MM.1S (cell line): ENCODE measurements around the gene COPZ1.

Experiments
- DNase-seq: peaks from one replicate; pipeline ENCODE4 v3.0.0-alpha.2; 2015
- H2AFZ ChIP-seq: fragments of 300-600 bp; sonication (generic); 2 replicates; pipeline ENCODE4 v1.6.0; 2016; ENCODE audit warnings: antibody characterized with exemption, low read length
- H3F3A ChIP-seq: fragments of 300-600 bp; sonication (generic); 2 replicates; pipeline ENCODE4 v1.6.1; 2016; ENCODE audit warnings: mild to moderate bottlenecking, antibody characterized with exemption, low read length, moderate library complexity, mixed read lengths; ENCODE audit not compliant: insufficient read depth
- H3K27ac ChIP-seq: fragments of 300-600 bp; sonication (generic); 2 replicates; pipeline ENCODE4 v1.5.1; 2016; ENCODE audit warnings: mild to moderate bottlenecking, low read length
- H3K27me3 ChIP-seq: fragments of 300-600 bp; sonication (generic); replicated peaks from 2 replicates; pipeline ENCODE4 v1.6.0; 2016; ENCODE audit warnings: low read length; ENCODE audit not compliant: insufficient read depth
- H3K36me3 ChIP-seq: fragments of 300-600 bp; sonication (generic); replicated peaks from 2 replicates; pipeline ENCODE4 v1.6.1; 2016; ENCODE audit warnings: mild to moderate bottlenecking, low read length, mixed read lengths; ENCODE audit not compliant: insufficient read depth
- H3K4me1 ChIP-seq: fragments of 300-600 bp; sonication (generic); 2 replicates; pipeline ENCODE4 v1.6.1; 2016; ENCODE audit warnings: low read length, mixed read lengths
- H3K4me2 ChIP-seq: fragments of 300-600 bp; sonication (generic); 2 replicates; pipeline ENCODE4 v1.6.0; 2016; ENCODE audit warnings: low read depth, low read length
- H3K4me3 ChIP-seq: fragments of 300-600 bp; sonication (generic); 2 replicates; pipeline ENCODE4 v1.5.1; 2016; ENCODE audit warnings: low read length, mixed read lengths
- H3K79me2 ChIP-seq: fragments of 300-600 bp; sonication (generic); 2 replicates; pipeline ENCODE4 v1.6.1; 2016; ENCODE audit warnings: mixed run types, low read length, mixed read lengths
- H3K9ac ChIP-seq: fragments of 300-600 bp; sonication (generic); 2 replicates; pipeline ENCODE4 v1.6.1; 2016; ENCODE audit warnings: low read length, mixed read lengths
- H3K9me2 ChIP-seq: fragments of 300-600 bp; sonication (generic); replicated peaks from 2 replicates; pipeline ENCODE4 v1.6.1; 2016; ENCODE audit warnings: mild to moderate bottlenecking, low read length, mixed read lengths; ENCODE audit not compliant: insufficient read depth
- H3K9me3 ChIP-seq: fragments of 300-600 bp; sonication (generic); replicated peaks from 2 replicates; pipeline ENCODE4 v1.6.1; 2016; ENCODE audit warnings: mild to moderate bottlenecking, low read length, mixed read lengths; ENCODE audit not compliant: insufficient read depth
- H4K20me1 ChIP-seq: fragments of 300-600 bp; sonication (generic); 2 replicates; pipeline ENCODE4 v1.6.1; 2016; ENCODE audit warnings: mild to moderate bottlenecking, low read length, moderate library complexity, mixed read lengths; ENCODE audit not compliant: insufficient read depth
- EZH2 ChIP-seq: fragments of 300-600 bp; sonication (generic); optimal IDR thresholded peaks from 2 replicates; pipeline ENCODE3; 2017; ENCODE audit warnings: low read depth, mild to moderate bottlenecking, antibody characterized with exemption, low read length, mixed read lengths
- EZH2phosphoT487 ChIP-seq: fragments of 300-600 bp; sonication (generic); IDR thresholded peaks from 2 replicates; pipeline ENCODE4 v1.6.1; 2018; ENCODE audit warnings: antibody characterized with exemption, low read length
- TF ChIP-seq, protein P1 (sequence below): fragments of 300-600 bp; sonication (generic); IDR thresholded peaks from 2 replicates; pipeline ENCODE4 v1.5.1; 2016; ENCODE audit warnings: antibody characterized with exemption, low read length, mixed read lengths

COPZ1 gene

GRCh38 chr12:54390668-54391551 is 66.0 kb downstream of the COPZ1 start:
- no peaks in the 10 kb centered on the region for H3K79me2 ChIP-seq
- peak overlapping the region; percentile 57 for H3K4me3 ChIP-seq
- H3K9me2 ChIP-seq, result no peaks in the 10 kb centered on the region
- 0 out of 2 replicates have a peak, but pooled peaks cover 3% of the 10 kb centered on the region for H3K4me1 ChIP-seq
- H3K36me3 ChIP-seq, result no peaks in the 10 kb centered on the region
- no peak overlapping the region; the same call in 1 of the 2 replicates for H3K9ac ChIP-seq
- H3F3A ChIP-seq, result no peaks in the 10 kb centered on the region
- H3K9me3 ChIP-seq, result no peaks in the 10 kb centered on the region
- peak; percentile 61 for DNase-seq
- H3K4me2 ChIP-seq, result peak overlapping the region; percentile 88
- H3K27ac ChIP-seq, result no peak overlapping the region
- TF ChIP-seq EZH2, result no peak
- TF ChIP-seq, protein P1, sequence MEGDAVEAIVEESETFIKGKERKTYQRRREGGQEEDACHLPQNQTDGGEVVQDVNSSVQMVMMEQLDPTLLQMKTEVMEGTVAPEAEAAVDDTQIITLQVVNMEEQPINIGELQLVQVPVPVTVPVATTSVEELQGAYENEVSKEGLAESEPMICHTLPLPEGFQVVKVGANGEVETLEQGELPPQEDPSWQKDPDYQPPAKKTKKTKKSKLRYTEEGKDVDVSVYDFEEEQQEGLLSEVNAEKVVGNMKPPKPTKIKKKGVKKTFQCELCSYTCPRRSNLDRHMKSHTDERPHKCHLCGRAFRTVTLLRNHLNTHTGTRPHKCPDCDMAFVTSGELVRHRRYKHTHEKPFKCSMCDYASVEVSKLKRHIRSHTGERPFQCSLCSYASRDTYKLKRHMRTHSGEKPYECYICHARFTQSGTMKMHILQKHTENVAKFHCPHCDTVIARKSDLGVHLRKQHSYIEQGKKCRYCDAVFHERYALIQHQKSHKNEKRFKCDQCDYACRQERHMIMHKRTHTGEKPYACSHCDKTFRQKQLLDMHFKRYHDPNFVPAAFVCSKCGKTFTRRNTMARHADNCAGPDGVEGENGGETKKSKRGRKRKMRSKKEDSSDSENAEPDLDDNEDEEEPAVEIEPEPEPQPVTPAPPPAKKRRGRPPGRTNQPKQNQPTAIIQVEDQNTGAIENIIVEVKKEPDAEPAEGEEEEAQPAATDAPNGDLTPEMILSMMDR, result peak; percentile 24
- H4K20me1 ChIP-seq, result no peaks in the 10 kb centered on the region
- H2AFZ ChIP-seq, result peak overlapping the region; percentile 86
- no peaks in the 10 kb centered on the region for H3K27me3 ChIP-seq

DNA sequence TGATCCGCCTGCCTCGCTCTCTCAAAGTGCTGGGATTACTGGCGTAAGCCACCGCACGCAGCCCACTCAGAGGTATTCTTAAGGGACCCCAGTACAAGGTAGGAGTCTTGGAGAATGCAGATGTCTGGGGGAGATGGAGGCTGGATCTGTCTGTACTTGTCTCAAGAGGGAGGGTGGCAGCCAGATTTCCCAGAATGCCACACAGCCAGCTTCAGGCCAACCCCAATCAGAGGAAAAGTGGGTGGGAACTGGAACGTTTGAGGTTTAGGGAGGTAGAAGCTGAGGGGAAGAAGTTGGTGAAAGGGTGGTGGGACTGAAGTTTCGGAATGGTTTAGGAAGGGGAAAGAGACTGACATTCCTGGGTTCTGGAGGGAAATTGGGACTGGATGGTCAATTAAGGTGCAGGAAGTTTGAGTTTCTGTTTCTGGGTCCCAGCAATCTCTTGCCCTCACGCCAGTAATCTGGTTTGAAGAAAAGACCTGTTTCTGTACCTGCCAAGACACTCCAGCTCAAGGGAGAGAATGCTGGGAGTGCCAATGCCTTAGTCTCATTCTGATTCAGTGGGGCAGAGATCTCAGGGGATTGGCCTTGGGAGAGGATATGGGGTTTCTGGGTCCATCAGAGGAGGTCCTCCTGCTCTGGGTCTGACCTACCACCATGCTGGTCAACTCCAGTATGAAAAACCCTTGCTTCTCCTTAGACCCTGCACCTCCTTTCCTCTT is 67.7 kb downstream of the COPZ1 start:
- H3K4me3 ChIP-seq, result no peak overlapping the region
- DNase-seq, result no peak
- 0 out of 2 replicates have a peak, but pooled peaks cover 3% of the 10 kb centered on the region for H3K4me1 ChIP-seq
- H3F3A ChIP-seq, result no peaks in the 10 kb centered on the region
- H3K9me3 ChIP-seq, result no peaks in the 10 kb centered on the region
- H3K9me2 ChIP-seq, result no peaks in the 10 kb centered on the region
- H3K27ac ChIP-seq, result no peak overlapping the region
- H4K20me1 ChIP-seq, result no peaks in the 10 kb centered on the region
- TF ChIP-seq EZH2 (no peak), EZH2phosphoT487 (no peak)
- TF ChIP-seq, protein P1, result no peak
- H2AFZ ChIP-seq, result no peak overlapping the region
- H3K27me3 ChIP-seq, result no peaks in the 10 kb centered on the region
- H3K36me3 ChIP-seq, result no peaks in the 10 kb centered on the region
- no peak overlapping the region for H3K4me2 ChIP-seq
- H3K79me2 ChIP-seq, result no peaks in the 10 kb centered on the region
- H3K9ac ChIP-seq, result no peak overlapping the region

- H3K9ac ChIP-seq, result no peak overlapping the region
- no peak for DNase-seq
- H3K9me2 ChIP-seq, result no peaks in the 10 kb centered on the region
- H3K4me1 ChIP-seq, result 0 out of 2 replicates have a peak, but pooled peaks cover 3% of the 10 kb centered on the region
- H3K27me3 ChIP-seq, result no peaks in the 10 kb centered on the region
- TF ChIP-seq, protein P1, result no peak
- no peak overlapping the region for H3K4me3 ChIP-seq
- H4K20me1 ChIP-seq, result no peaks in the 10 kb centered on the region
- H3K79me2 ChIP-seq, result no peaks in the 10 kb centered on the region
- no peak overlapping the region for H3K4me2 ChIP-seq
- H3K27ac ChIP-seq, result no peak overlapping the region
- H3K36me3 ChIP-seq, result no peaks in the 10 kb centered on the region
- H3K9me3 ChIP-seq, result no peaks in the 10 kb centered on the region
- no peak overlapping the region for H2AFZ ChIP-seq
- H3F3A ChIP-seq, result no peaks in the 10 kb centered on the region
Measured at GRCh38 chr12:54393207-54393609, 68.3 kb downstream of the COPZ1 start.
